NB4 (cell line): ENCODE measurements around the gene FAM78B.

Experiments
- CTCF ChIP-seq: IDR thresholded peaks from one replicate; pipeline ENCODE4 v1.5.1; 2012; ENCODE audit warnings: low read depth, low read length
- MAX ChIP-seq: IDR thresholded peaks from 2 replicates; pipeline ENCODE4 v1.6.1; 2011; ENCODE audit warnings: low read depth, low read length
- MYC ChIP-seq: IDR thresholded peaks from 2 replicates; pipeline ENCODE4 v1.6.1; 2011; ENCODE audit warnings: low read depth, low read length
- POLR2A ChIP-seq: IDR thresholded peaks from 2 replicates; pipeline ENCODE4 v1.6.1; 2011; ENCODE audit warnings: mild to moderate bottlenecking; ENCODE audit not compliant: insufficient read length; ENCODE audit errors: extremely low read depth

- TF ChIP-seq POLR2A, result no peak
- no peak for TF ChIP-seq MAX
- no peak for TF ChIP-seq CTCF
- TF ChIP-seq MYC, result no peak
Observed at GRCh38 chr1:166020210-166020609, 146.6 kb downstream of the FAM78B start.
